ENCODE data around the gene SETD1A. TPM values are rescaled to one million over a fixed set of nuclear protein-coding genes. Genes with fewer than 3 reads are reported as not detected.

Gene SETD1A
- total RNA-seq, 2 experiments from 2014 or later: 26.5 to 26.6 TPM

DNA sequence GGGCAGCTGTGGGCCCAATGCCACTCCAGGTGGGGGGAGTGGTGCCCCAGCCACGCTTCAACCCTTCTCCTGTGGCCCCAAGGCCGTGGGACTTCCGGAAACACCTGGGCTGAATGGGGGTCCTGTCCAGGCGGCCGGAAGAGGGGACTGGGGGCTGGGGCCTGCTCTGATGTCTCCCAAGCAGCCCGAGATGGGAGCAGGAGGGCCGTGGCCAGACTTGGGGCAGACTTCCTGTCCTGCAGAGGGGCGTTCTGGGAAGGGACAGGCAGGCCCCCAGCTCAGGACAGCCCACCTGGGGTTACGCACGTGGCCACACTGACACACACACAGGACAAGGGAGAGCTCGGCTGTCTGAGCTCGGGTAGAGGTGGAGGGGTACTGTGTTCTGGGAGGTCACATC lies 32.6 kb downstream of the SETD1A start:
- H3K27me3 Mint-ChIP-seq: no peaks in the 10 kb centered on the region
- no peaks in the 10 kb centered on the region for H3K9me3 Mint-ChIP-seq
- POLR2A ChIA-PET: no interaction called here
- CTCF ChIA-PET: no interaction called here
- H3K36me3 Mint-ChIP-seq (ENCODE audit: low read depth): peaks cover 1% of the 10 kb centered on the region
- peaks cover 19% of the 10 kb centered on the region for H3K4me1 Mint-ChIP-seq
- H3K4me3 Mint-ChIP-seq: no peak overlapping the region
- no peak for DNase-seq
- H3K27ac Mint-ChIP-seq: no peak overlapping the region

DNA sequence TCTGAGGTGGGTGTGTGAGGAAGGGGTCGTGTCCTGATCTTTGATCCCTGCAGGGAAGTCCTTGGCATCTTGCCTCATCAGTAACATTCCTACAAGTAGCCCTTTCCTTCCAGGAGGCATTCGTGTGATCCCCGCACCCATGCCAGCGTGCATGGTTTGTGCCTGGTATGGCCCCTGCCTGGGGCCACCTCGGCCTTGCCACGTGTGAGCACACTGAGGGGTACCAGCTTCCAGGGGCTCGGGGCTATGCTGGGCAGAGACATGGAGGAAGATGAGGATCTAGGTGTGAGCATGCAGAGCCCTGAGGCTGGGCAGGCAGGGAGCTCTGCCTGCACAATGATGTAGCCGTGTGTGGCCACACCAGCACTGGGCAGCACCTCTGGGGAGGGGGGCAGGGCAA lies 33.5 kb downstream of the SETD1A start:
- no peak for DNase-seq
- H3K27ac Mint-ChIP-seq: no peak overlapping the region
- peaks cover 20% of the 10 kb centered on the region for H3K4me1 Mint-ChIP-seq
- no peak overlapping the region for H3K4me3 Mint-ChIP-seq
- peaks cover 1% of the 10 kb centered on the region for H3K36me3 Mint-ChIP-seq (ENCODE audit: low read depth)
- CTCF ChIA-PET: no interaction called here
- H3K9me3 Mint-ChIP-seq: no peaks in the 10 kb centered on the region
- no peaks in the 10 kb centered on the region for H3K27me3 Mint-ChIP-seq
- POLR2A ChIA-PET: interaction anchor here (0.5 kb wide), 1 partner anchor 132 kb away, joined by 3 read pairs; no protein-coding TSS in a partner anchor

DNA sequence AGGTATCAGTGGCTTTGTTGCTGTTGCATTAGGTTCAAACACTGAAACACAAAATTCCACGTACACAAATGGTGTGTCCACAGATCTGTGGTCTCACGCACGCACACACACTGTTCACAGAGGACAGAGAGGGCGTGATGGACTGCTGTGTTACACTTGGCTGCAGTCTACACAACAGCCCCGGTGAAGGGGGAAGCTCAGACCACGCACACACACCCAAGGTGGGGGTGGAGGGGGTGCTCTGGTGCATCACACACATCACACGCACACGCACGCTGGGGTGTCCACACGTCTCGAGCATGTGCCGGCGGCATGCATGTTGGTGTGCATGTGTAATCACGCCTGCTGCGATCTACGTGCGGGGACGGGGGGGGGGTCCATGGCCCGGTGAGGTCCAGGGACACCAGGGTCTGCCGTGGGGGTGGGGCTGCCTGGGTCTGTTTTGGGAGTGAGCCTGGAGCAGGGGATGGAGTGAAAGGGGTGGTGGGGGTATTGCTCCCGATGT lies 34.8 kb downstream of the SETD1A start:
- H3K27ac Mint-ChIP-seq: no peak overlapping the region
- no peak overlapping the region for H3K4me3 Mint-ChIP-seq
- ChIA-PET POLR2A (no interaction called here), CTCF (interaction anchor here (1.1 to 3.1 kb wide), 2 partner anchors 7 to 150 kb away, joined by 4 to 16 read pairs; partner anchors contain the start of gene HSD3B7)
- H3K36me3 Mint-ChIP-seq (ENCODE audit: low read depth): no peaks in the 10 kb centered on the region
- peaks cover 25% of the 10 kb centered on the region for H3K4me1 Mint-ChIP-seq
- no peaks in the 10 kb centered on the region for H3K9me3 Mint-ChIP-seq
- no peaks in the 10 kb centered on the region for H3K27me3 Mint-ChIP-seq
- DNase-seq: no peak

DNA sequence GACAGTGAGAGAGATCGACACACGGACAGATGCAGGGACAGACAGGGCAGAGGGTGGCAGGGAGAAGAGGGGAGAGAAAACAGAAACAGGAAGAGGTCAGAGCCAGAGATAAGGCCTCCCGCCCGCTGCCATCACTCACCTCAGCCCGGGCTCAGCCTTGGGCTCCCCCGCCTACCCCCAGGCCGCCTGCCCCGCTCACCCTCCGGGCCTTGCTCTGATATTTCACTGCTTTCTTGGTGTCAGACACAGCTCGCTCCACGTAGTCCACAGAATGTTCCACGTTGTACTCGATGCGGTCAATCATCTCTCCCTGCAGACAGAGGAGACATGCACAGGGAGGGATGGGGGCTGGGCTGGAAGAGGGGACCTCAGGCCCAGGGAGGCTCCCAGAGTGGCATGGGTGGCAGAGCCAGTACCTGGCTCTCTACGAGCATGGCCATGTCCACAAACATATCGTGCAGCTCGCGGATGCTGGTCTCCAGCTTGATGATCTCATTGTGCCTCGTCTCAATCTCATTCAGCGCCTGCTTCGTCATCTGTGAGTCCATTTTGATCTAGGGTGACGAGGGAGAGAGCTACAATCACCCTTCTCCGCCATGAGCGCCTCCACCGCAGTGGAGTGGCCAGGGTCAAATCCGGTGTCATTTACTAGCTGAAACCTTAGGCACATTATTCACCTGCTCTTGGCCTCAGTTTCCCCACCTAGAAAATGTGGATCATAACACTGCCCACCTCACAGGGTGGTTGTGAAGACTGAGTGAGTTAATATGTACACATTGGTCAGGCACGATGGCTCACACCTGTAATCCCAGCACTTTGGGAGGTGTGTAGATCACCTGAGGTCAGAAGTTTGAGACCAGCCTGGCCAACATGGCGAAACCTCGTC lies 35.6 kb downstream of the SETD1A start:
- Mint-ChIP-seq H3K9me3 (no peaks in the 10 kb centered on the region), H3K36me3 (ENCODE audit: low read depth) (no peaks in the 10 kb centered on the region), H3K27me3 (peaks cover 2% of the 10 kb centered on the region), H3K4me3 (no peak overlapping the region), H3K4me1 (peaks cover 25% of the 10 kb centered on the region), H3K27ac (no peak overlapping the region)
- DNase-seq: no peak
- CTCF ChIA-PET: interaction anchor here (1.0 to 3.1 kb wide), 8 partner anchors 8 to 149 kb away, joined by 3 to 16 read pairs (median 4); partner anchors contain the start of gene HSD3B7
- POLR2A ChIA-PET: no interaction called here

DNA sequence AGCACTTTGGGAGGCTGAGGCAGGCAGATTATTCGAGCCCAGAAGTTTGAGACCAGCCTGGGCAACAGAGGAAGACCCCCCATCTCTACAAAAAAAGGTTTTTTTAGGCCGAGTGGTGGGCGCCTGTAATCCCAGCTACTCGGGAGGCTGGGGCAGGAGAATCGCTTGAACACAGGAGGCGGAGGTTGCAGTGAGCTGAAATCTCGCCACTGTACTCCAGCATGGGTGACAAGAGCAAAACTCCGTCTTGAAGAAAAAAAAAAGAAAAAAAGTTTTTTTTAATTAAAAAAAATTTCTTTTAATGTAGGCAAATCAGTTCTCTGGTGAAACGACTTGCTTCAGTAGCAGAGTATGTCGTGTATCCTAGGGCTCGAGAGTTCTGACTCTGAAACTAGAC lies 38.4 kb downstream of the SETD1A start:
- POLR2A ChIA-PET: no interaction called here
- CTCF ChIA-PET: interaction anchor here (1.2 to 1.9 kb wide), 3 partner anchors 10 to 42 kb away, joined by 3 to 5 read pairs (median 4); no protein-coding TSS in a partner anchor
- Mint-ChIP-seq H3K4me1 (peaks cover 25% of the 10 kb centered on the region), H3K4me3 (peak overlapping the region; percentile 77), H3K36me3 (ENCODE audit: low read depth) (no peaks in the 10 kb centered on the region), H3K27me3 (peaks cover 8% of the 10 kb centered on the region), H3K9me3 (no peaks in the 10 kb centered on the region), H3K27ac (no peak overlapping the region)
- DNase-seq: no peak

DNA sequence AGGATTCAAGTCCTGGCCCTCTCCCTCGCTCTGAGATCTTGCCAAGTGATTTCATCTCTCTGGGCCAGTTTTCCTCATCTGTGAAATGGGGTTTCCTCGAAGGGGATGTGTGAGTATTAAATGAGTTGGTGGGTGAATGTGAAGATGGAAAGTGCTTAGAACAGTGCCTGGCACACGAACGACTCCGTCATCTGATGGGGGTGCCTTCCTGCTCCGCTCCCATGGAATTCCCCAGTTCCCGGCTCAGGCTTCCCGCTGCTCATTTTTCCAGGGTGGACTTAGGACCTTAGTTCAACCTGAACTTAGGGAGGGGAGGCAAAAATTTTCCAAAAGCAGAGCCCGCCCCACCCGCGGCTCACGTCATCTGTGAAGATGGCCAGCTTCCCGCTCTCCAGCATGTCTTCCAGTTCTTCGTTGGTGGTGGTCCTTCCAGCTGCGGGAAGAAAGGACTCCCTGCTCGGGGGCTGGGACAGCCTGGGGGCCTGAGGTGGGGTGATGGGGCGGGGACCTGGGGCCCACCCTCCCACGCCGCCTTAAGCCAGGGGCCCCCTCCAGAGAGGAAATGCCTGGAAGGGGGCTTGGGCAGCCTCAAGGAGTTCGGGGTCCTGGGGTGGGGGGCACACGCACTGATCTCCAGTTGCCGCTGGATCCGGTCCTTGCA lies 38.9 kb downstream of the SETD1A start:
- H3K4me3 Mint-ChIP-seq: peak overlapping the region; percentile 77
- H3K4me1 Mint-ChIP-seq: peaks cover 25% of the 10 kb centered on the region
- POLR2A ChIA-PET: no interaction called here
- H3K27me3 Mint-ChIP-seq: peaks cover 8% of the 10 kb centered on the region
- H3K9me3 Mint-ChIP-seq: no peaks in the 10 kb centered on the region
- H3K27ac Mint-ChIP-seq: peak overlapping the region; percentile 82
- no peak for DNase-seq
- CTCF ChIA-PET: interaction anchor here (1.2 to 1.9 kb wide), 3 partner anchors 11 to 42 kb away, joined by 3 to 5 read pairs (median 4); no protein-coding TSS in a partner anchor
- no peaks in the 10 kb centered on the region for H3K36me3 Mint-ChIP-seq (ENCODE audit: low read depth)

DNA sequence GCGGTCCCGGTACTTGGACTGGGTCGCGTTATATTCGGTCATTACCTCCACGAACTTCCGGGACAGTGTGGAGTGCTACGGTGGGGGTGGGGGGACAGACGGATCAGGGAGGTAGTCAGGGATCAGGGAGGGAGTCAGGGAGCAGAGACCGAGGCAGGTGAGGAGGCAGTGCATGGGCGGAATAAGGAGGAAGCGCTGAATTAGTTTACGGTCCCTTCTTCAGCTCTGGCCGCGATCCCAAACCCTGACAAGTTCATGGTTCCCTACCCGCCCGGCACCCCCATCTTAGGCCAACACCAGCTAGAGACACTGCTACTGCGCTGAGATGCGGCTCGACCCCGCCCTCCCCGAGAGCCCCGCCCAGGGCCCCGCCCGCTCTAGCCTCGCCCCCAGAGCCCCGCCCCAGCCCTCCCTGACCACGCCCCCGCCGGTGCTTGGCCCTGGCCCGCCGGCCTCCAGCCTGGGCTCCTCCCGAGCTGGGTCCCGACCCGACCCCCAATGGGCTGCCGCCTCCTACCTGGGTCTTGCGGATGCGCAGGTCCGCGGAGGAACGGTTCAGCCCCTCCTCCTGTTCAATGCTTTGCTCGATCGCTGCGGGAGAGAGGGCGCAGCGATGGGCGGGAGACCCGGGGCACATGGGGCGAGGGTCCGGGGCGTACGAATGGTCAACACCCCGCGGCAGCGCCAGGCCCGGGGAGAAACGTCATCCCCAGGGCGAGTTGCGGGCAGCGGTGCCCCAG lies 39.6 kb downstream of the SETD1A start:
- peaks cover 8% of the 10 kb centered on the region for H3K27me3 Mint-ChIP-seq
- POLR2A ChIA-PET: no interaction called here
- H3K36me3 Mint-ChIP-seq (ENCODE audit: low read depth): no peaks in the 10 kb centered on the region
- H3K27ac Mint-ChIP-seq: peak overlapping the region; percentile 82
- peaks cover 25% of the 10 kb centered on the region for H3K4me1 Mint-ChIP-seq
- H3K9me3 Mint-ChIP-seq: no peaks in the 10 kb centered on the region
- peak overlapping the region; percentile 77 for H3K4me3 Mint-ChIP-seq
- CTCF ChIA-PET: interaction anchor here (1.6 to 1.9 kb wide), 2 partner anchors 12 to 13 kb away, joined by 4 to 5 read pairs; no protein-coding TSS in a partner anchor
- DNase-seq: peak; percentile 81

DNA sequence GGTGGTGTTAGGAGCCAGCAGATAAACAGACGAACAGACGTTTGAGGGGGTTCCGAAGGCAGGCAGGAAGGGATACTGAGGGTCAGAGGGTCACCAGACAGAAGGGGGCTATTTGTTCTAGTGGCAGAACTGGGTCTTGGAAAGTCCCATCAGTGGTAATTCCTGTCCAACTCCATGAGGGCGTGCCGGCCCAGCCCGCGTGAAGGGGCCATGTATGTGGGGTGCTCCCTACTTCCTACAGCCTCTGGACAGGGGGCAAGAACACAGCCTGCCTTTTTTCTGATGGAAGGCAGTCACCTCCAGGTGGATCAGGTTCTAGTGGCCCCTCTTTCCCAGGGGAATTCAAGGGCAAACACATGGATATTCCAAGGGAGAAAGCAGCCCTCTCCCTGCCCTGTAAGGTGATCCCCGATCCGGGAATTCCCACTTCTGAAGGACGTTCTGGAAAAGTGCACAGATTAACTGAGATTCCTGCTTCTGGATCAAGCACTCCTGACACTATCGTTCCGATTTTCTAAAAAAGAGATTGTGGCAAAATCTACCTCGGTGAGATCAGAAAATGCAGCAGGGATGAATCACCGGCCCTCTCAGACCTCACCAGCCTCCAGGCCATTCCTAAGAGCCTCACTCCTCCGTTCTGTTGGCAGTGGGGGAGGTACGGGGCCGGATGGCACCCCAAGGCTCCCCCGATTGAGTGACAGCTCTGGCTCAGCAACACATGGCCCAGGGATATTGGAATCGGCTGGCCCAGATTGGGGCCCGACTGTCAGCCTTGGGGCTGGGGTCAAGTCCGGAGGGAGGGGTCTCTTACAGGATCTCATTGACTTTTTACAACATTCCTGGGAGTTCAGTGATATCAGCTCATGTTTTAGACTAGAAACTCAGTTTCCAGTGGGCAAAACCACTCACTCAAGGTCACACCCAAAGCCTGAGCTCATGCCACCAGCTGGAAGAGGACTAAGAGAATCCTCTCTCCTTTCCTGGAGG lies 40.5 kb downstream of the SETD1A start:
- no peak for DNase-seq
- Mint-ChIP-seq H3K4me1 (peaks cover 17% of the 10 kb centered on the region), H3K9me3 (no peaks in the 10 kb centered on the region), H3K4me3 (peak overlapping the region; percentile 77), H3K27ac (peak overlapping the region; percentile 41), H3K27me3 (peaks cover 8% of the 10 kb centered on the region), H3K36me3 (ENCODE audit: low read depth) (no peaks in the 10 kb centered on the region)
- ChIA-PET POLR2A (interaction anchor here (0.7 kb wide), 1 partner anchor 97 kb away, joined by 3 read pairs; no protein-coding TSS in a partner anchor), CTCF (interaction anchor here (1.3 to 1.9 kb wide), 2 partner anchors 11 to 13 kb away, joined by 3 to 5 read pairs; no protein-coding TSS in a partner anchor)

DNA sequence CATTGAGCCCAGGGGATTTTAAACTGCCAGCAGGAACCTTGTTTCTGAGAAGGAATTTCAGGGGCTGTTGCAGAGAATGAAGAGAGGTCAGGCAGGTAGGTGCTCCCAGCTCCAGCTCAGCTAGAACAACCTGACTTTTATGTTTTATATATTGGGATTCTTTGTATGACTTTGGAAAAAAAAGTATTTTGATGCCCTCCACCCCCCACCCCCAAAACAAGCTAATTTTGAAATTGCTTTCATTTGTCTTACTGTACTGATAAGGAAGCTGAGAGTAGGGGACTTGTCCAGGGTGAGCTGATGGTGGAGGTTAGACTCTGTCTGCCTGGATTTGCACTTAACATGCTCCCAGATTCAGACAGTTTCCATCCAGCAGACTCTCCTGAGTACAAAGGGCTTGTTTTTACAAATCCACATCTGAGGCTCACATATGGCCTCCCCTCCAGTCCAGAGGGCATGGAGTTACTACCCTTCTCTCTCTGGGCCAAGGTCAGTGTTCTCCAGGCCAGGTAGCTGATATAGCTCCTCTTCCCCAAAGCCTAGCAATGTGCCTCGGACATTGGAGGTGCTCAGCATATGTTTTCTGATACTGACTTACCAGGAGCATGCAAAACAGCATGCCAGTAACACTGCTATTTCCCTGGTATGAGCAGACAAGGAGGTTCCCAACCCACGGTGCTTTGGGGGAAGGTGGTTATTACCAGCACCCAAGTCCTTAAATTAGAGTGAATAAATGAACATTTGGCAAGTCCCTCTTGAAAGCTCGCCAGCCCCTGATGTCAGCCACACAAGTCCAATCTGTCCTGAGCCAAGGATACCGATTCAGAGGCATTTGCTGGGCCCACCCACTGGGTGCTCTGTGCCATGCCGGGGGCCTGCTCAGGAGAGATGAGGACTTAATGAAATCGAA lies 41.6 kb downstream of the SETD1A start:
- Mint-ChIP-seq H3K9me3 (no peaks in the 10 kb centered on the region), H3K27me3 (peaks cover 8% of the 10 kb centered on the region), H3K36me3 (ENCODE audit: low read depth) (no peaks in the 10 kb centered on the region), H3K4me1 (peaks cover 14% of the 10 kb centered on the region), H3K4me3 (no peak overlapping the region), H3K27ac (no peak overlapping the region)
- no peak for DNase-seq
- ChIA-PET CTCF (interaction anchor here (1.2 to 1.3 kb wide), 2 partner anchors 10 to 12 kb away, joined by 3 read pairs; no protein-coding TSS in a partner anchor), POLR2A (interaction anchor here (0.7 kb wide), 1 partner anchor 98 kb away, joined by 3 read pairs; no protein-coding TSS in a partner anchor)

DNA sequence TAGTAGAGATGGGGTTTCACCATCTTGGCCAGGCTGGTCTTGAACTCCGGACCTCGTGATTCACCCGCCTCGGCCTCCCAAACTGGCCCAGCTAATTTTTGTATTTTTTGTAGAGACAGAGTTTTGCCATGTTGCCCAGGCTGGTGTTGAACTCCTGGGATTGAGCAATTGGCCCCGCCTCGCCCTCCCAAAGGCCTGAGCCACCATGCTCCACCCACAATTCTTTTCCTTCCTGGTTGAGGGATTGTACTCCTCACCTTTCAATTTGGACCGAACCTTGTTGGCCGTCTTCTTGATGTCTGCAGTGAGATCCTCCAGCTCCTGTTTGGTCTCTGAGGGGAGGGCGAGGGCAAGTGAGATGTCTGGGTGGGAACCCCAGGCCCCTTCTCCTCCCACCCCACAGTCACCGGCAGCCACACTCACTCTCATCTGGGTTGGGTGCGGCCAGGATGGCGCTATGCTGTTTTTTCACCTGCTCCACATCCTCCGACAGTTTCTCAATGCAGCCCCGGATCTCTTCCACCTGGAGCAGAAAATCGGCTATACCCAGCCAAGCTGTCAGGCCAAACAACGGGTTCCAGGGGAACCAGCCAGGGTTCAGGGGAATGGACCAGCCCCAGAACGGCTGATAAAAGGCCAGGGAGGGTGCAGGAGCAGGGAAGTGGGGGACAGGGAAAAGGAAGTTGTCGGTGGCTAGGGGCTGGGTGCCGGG lies 43.3 kb downstream of the SETD1A start:
- DNase-seq: no peak
- POLR2A ChIA-PET: interaction anchor here (0.8 kb wide), 1 partner anchor 13 kb away, joined by 3 read pairs; no protein-coding TSS in a partner anchor
- H3K4me3 Mint-ChIP-seq: no peak overlapping the region
- H3K27ac Mint-ChIP-seq: no peak overlapping the region
- H3K9me3 Mint-ChIP-seq: no peaks in the 10 kb centered on the region
- no peaks in the 10 kb centered on the region for H3K36me3 Mint-ChIP-seq (ENCODE audit: low read depth)
- CTCF ChIA-PET: interaction anchor here (0.9 to 1.3 kb wide), 2 partner anchors 16 to 36 kb away, joined by 3 read pairs; no protein-coding TSS in a partner anchor
- H3K27me3 Mint-ChIP-seq: peaks cover 8% of the 10 kb centered on the region
- peaks cover 8% of the 10 kb centered on the region for H3K4me1 Mint-ChIP-seq

Measured in activated CD4-positive, alpha-beta T cell treated with anti-CD3 and anti-CD28 coated beads, Interleukin-2, amount 10 ng/mL, durations not matched to agents 7 days and 5 days (primary cell).